Measurements from ENCODE around the gene PTP4A1. TPM values are rescaled to one million over a fixed set of nuclear protein-coding genes. Genes with fewer than 3 reads are reported as not detected.

Gene PTP4A1
- total RNA-seq, 6 experiments from 2014 or later, result 147 to 342 (median 225) TPM

DNA sequence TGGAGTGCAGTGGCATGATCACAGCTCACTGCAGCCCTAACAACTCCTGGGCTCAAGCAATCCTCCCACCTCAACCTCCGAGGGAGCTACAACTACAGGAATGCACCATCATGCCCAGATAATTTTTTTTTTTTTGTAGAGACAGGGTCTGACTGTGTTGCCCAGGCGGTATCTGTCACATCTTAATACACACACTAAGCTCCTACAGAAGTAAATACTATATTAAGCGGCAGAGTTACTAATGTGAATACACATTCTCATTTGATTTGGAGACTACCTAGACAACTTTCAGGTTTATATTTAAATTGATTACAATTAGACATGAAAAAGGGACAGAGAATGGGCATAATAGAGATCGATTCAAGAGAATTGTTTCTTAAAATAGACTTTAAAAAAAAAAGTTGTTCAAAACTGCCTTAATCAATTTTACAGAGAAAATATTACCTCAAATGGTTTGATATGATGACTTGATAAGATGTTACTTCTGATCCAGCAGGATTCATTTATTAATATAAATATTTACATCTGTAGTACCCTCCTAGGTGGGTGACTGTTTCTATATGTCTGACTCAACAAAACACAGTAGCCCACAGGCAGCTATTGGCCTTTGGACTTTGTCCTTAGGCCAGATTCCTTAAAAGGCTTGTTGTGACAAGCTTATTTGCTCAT lies 7.1 kb upstream of the PTP4A1 start:
- DNase-seq (peak in 1 of 3 donors; percentile 71), ATAC-seq (peak; percentile 69 to 86 (median 80))
- Histone ChIP-seq H3K4me1 (peaks cover 0 to 36% (median 12%) of the 10 kb centered on the region in 4 donors), H3K4me3 (peak overlapping the region in 2 of 3 donors; percentile 50 to 52), H3K27ac (peak overlapping the region; percentile 40 to 100 (median 95)), H3K9me3 (no peaks in the 10 kb centered on the region), H3K27me3 (no peaks in the 10 kb centered on the region), H3K36me3 (peaks cover 0 to 3% (median 0%) of the 10 kb centered on the region in 4 donors)
- 21% methylated on average over 4 of the region's 4 CpGs for WGBS (ENCODE audit: insufficient coverage, low coverage, low lambda C conversion rate, missing lambda C conversion rate)
- TF ChIP-seq POLR2A (IDR thresholded peaks at IDR 0.05), result peak; percentile 34
- TF ChIP-seq, protein P1, sequence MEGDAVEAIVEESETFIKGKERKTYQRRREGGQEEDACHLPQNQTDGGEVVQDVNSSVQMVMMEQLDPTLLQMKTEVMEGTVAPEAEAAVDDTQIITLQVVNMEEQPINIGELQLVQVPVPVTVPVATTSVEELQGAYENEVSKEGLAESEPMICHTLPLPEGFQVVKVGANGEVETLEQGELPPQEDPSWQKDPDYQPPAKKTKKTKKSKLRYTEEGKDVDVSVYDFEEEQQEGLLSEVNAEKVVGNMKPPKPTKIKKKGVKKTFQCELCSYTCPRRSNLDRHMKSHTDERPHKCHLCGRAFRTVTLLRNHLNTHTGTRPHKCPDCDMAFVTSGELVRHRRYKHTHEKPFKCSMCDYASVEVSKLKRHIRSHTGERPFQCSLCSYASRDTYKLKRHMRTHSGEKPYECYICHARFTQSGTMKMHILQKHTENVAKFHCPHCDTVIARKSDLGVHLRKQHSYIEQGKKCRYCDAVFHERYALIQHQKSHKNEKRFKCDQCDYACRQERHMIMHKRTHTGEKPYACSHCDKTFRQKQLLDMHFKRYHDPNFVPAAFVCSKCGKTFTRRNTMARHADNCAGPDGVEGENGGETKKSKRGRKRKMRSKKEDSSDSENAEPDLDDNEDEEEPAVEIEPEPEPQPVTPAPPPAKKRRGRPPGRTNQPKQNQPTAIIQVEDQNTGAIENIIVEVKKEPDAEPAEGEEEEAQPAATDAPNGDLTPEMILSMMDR (IDR thresholded peaks at IDR 0.05), result no peak
- intact Hi-C loops (cut with DNase I), result no loop called here

- H3K4me3 ChIP-seq, result peak overlapping the region in 2 of 3 donors; percentile 50 to 52
- H3K4me1 ChIP-seq, result peaks cover 0 to 31% (median 9%) of the 10 kb centered on the region in 4 donors
- peak overlapping the region; percentile 40 to 100 (median 95) for H3K27ac ChIP-seq
- peak in 1 of 4 donors; percentile 23 for ATAC-seq
- no peaks in the 10 kb centered on the region for H3K9me3 ChIP-seq
- DNase-seq, result no peak
- TF ChIP-seq, protein P1 (IDR thresholded peaks at IDR 0.05), result no peak
- TF ChIP-seq POLR2A (IDR thresholded peaks at IDR 0.05), result no peak
- intact Hi-C loops (cut with DNase I), result no loop called here
- 32% methylated on average over 4 of the region's 4 CpGs for WGBS (ENCODE audit: insufficient coverage, low coverage, low lambda C conversion rate, missing lambda C conversion rate)
- peaks cover 0 to 3% (median 0%) of the 10 kb centered on the region in 4 donors for H3K36me3 ChIP-seq
- no peaks in the 10 kb centered on the region for H3K27me3 ChIP-seq
Measured at GRCh38 chr6:63565727-63566596, 6.3 kb upstream of the PTP4A1 start.

GRCh38 chr6:63567966-63568365 lies 4.3 kb upstream of the PTP4A1 start:
- intact Hi-C loops (cut with DNase I), result no loop called here
- Histone ChIP-seq H3K36me3 (peaks cover 0 to 3% (median 0%) of the 10 kb centered on the region in 4 donors), H3K27ac (peak overlapping the region in 2 of 3 donors; percentile 23 to 100), H3K27me3 (no peaks in the 10 kb centered on the region), H3K4me3 (no peak overlapping the region), H3K4me1 (peaks cover 0 to 21% (median 7%) of the 10 kb centered on the region in 4 donors), H3K9me3 (no peaks in the 10 kb centered on the region)
- WGBS (ENCODE audit: insufficient coverage, low coverage, low lambda C conversion rate, missing lambda C conversion rate), result 73% methylated on average over 1 of the region's 1 CpG
- TF ChIP-seq, protein P1 (IDR thresholded peaks at IDR 0.05), result no peak
- TF ChIP-seq POLR2A (IDR thresholded peaks at IDR 0.05), result no peak
- ATAC-seq, result no peak
- DNase-seq, result no peak

GRCh38 chr6:63571361-63572043 lies 778 bp upstream of the PTP4A1 start:
- WGBS (ENCODE audit: insufficient coverage, low coverage, low lambda C conversion rate, missing lambda C conversion rate), result 12% methylated on average over 20 of the region's 20 CpGs
- no peaks in the 10 kb centered on the region for H3K27me3 ChIP-seq
- peak overlapping the region; percentile 99 to 100 (median 100) for H3K27ac ChIP-seq
- no peaks in the 10 kb centered on the region for H3K9me3 ChIP-seq
- peaks cover 0 to 18% (median 4%) of the 10 kb centered on the region in 4 donors for H3K4me1 ChIP-seq
- H3K36me3 ChIP-seq, result peaks cover 0 to 4% (median 3%) of the 10 kb centered on the region in 4 donors
- ATAC-seq, result peak; percentile 24 to 57 (median 46)
- peak; percentile 70 to 90 (median 84) for DNase-seq
- TF ChIP-seq, protein P1 (IDR thresholded peaks at IDR 0.05), result no peak
- no peak for TF ChIP-seq POLR2A (IDR thresholded peaks at IDR 0.05)
- intact Hi-C loops (cut with DNase I), result no loop called here
- peak overlapping the region; percentile 37 to 79 (median 78) for H3K4me3 ChIP-seq
